MM.1S (cell line): ENCODE data around the gene CAD.

Experiments used
- EZH2 ChIP-seq: fragments of 300-600 bp; sonication (generic); optimal IDR thresholded peaks from 2 replicates; pipeline ENCODE3; 2017; ENCODE audit warnings: low read depth, mild to moderate bottlenecking, antibody characterized with exemption, low read length, mixed read lengths
- TF ChIP-seq, protein P1 (sequence below): fragments of 300-600 bp; sonication (generic); IDR thresholded peaks from 2 replicates; pipeline ENCODE4 v1.5.1; 2016; ENCODE audit warnings: antibody characterized with exemption, low read length, mixed read lengths

DNA sequence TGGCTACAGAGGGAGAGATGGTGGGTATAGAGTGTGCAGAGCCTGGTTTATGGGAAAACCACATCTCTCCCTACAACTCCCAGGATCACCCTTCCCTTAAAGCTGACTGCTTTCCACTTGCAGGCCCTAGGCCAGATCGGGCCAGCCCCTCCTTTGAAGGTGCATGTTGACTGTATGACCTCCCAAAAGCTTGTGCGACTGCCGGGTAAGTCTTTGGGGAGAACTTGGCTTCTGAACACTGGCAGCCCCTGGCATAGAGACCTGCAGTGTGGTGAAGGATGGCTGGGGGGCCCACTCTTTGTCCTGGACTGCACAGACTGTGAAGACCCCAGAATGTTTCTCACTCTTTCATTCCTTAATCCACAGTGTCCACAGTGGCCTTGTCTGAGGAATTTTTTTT is 19.5 kb downstream of the CAD start:
- TF ChIP-seq, protein P1, sequence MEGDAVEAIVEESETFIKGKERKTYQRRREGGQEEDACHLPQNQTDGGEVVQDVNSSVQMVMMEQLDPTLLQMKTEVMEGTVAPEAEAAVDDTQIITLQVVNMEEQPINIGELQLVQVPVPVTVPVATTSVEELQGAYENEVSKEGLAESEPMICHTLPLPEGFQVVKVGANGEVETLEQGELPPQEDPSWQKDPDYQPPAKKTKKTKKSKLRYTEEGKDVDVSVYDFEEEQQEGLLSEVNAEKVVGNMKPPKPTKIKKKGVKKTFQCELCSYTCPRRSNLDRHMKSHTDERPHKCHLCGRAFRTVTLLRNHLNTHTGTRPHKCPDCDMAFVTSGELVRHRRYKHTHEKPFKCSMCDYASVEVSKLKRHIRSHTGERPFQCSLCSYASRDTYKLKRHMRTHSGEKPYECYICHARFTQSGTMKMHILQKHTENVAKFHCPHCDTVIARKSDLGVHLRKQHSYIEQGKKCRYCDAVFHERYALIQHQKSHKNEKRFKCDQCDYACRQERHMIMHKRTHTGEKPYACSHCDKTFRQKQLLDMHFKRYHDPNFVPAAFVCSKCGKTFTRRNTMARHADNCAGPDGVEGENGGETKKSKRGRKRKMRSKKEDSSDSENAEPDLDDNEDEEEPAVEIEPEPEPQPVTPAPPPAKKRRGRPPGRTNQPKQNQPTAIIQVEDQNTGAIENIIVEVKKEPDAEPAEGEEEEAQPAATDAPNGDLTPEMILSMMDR: no peak
- TF ChIP-seq EZH2: no peak
